GM12878 (cell line): ENCODE data around the gene PALLD. TPM values are rescaled to one million over a fixed set of nuclear protein-coding genes. Genes with fewer than 3 reads are reported as not detected.

Experiments used
- ATAC-seq: fragments of 200-7000 bp; cut with Tn5 transposase; 3 replicates; pipeline ENCODE4 v1.9.1; 2020; ENCODE audit warnings: mild to moderate bottlenecking, moderate library complexity
- BruUV-seq: library from RNA; stranded (reverse); fragments of 400-500 nt; replicated peaks from 2 replicates; lab custom pipeline; 2021; lab: Mats Ljungman, UMichigan
- CTCF ChIA-PET: fragments of 300-600 bp; sonication (Branson Sonifier 250); formaldehyde crosslinking; extraction: SDS; loops from one replicate; lab custom pipeline; 2021; ENCODE audit warnings: inconsistent platforms; lab: Yijun Ruan, JAX
- POLR2A ChIA-PET: fragments of 350-600 bp; formaldehyde crosslinking; extraction: SDS; loops from one replicate; lab custom pipeline; 2021; ENCODE audit warnings: inconsistent platforms; lab: Charles Lee
- RAD21 ChIA-PET: fragments of 300-600 bp; sonication (Branson Sonifier 250); formaldehyde crosslinking; loops from one replicate; lab custom pipeline; 2023; ENCODE audit warnings: antibody characterized with exemption; ENCODE audit not compliant: unreplicated experiment; lab: Charles Lee
- SMC1A ChIA-PET: fragments of 300-600 bp; sonication (Branson Sonifier 250); formaldehyde crosslinking; loops from one replicate; lab custom pipeline; 2023; ENCODE audit not compliant: unreplicated experiment, uncharacterized antibody; lab: Charles Lee
- DNase-seq: peaks from one replicate; pipeline ENCODE4 v3.0.0-alpha.2; 2011; ENCODE audit warnings: low read depth, low spot score
- FAIRE-seq: peaks from 3 replicates; lab custom pipeline; 2011; peaks lifted over from hg19 to GRCh38; lab: Jason Lieb, UNC
- H2AFZ ChIP-seq: 2 replicates; pipeline ENCODE4 v1.6.0; 2011; ENCODE audit warnings: low read depth, low read length, control low read depth; ENCODE audit not compliant: control insufficient read depth
- H3K27ac ChIP-seq: 2 replicates; pipeline ENCODE4 v1.5.1; 2011; ENCODE audit warnings: control low read depth; ENCODE audit not compliant: control insufficient read depth, insufficient read depth
- H3K27me3 ChIP-seq, 2 experiments: replicated peaks in 1 of 2; 2 replicates each; pipeline versions ENCODE4 v1.6.0 to v1.6.1; 2011; ENCODE audit warnings: low read length in 1 of 2; ENCODE audit not compliant: control insufficient read depth in 2 of 2, insufficient read depth in 2 of 2
- H3K36me3 ChIP-seq, 2 experiments: 2 replicates each; pipeline ENCODE4 v1.5.1; 2011; ENCODE audit warnings: low read length in 1 of 2; ENCODE audit not compliant: control insufficient read depth in 2 of 2, insufficient read depth in 2 of 2
- H3K4me1 ChIP-seq: 2 replicates; pipeline ENCODE4 v1.6.1; 2011; ENCODE audit warnings: mild to moderate bottlenecking, low read length, moderate library complexity, mixed read lengths; ENCODE audit not compliant: control insufficient read depth, insufficient read depth
- H3K4me2 ChIP-seq: 2 replicates; pipeline ENCODE4 v1.6.0; 2011; ENCODE audit warnings: control low read depth; ENCODE audit not compliant: control insufficient read depth, insufficient read depth
- H3K4me3 ChIP-seq: fragments of 200-600 bp; sonication (generic); 2 replicates; pipeline ENCODE4 v1.5.1; 2016
- H3K79me2 ChIP-seq: 2 replicates; pipeline ENCODE4 v1.6.0; 2011; ENCODE audit warnings: low read length; ENCODE audit not compliant: control insufficient read depth, insufficient read depth
- H3K9ac ChIP-seq: 2 replicates; pipeline ENCODE4 v1.8.0; 2011; ENCODE audit warnings: low read length, control low read depth, mixed read lengths; ENCODE audit not compliant: control insufficient read depth, insufficient read depth
- H3K9me3 ChIP-seq: replicated peaks from 3 replicates; pipeline ENCODE4 v1.5.1; 2011; ENCODE audit warnings: mild to moderate bottlenecking, low read length; ENCODE audit not compliant: control insufficient read depth, insufficient read depth
- H4K20me1 ChIP-seq: 2 replicates; pipeline ENCODE4 v1.6.0; 2011; ENCODE audit not compliant: control insufficient read depth, insufficient read depth
- GABPA ChIP-seq: IDR thresholded peaks from 2 replicates; pipeline ENCODE4 v1.6.1; 2014; ENCODE audit warnings: antibody characterized with exemption, low read depth, mild to moderate bottlenecking, inconsistent platforms
- GATAD2B ChIP-seq: fragments of 450-650 bp; conservative IDR thresholded peaks from 2 replicates; pipeline ENCODE4 v1.6.1; 2017; ENCODE audit warnings: low read depth, mild to moderate bottlenecking, moderate library complexity
- MXI1 ChIP-seq: fragments of 150-350 bp; IDR thresholded peaks from 2 replicates; pipeline ENCODE4 v1.6.1; 2011; ENCODE audit warnings: low read depth, mild to moderate bottlenecking, inconsistent platforms, low read length, improper control_type of control experiment
- NFXL1 ChIP-seq: fragments of 450-650 bp; IDR thresholded peaks from 2 replicates; pipeline ENCODE4 v1.6.1; 2017; ENCODE audit warnings: antibody characterized with exemption, mild to moderate bottlenecking, borderline replicate concordance
- SIX5 ChIP-seq: IDR thresholded peaks from 2 replicates; pipeline ENCODE4 v1.6.1; 2011; ENCODE audit warnings: mild to moderate bottlenecking, low read depth, low read length, moderate library complexity; ENCODE audit not compliant: severe bottlenecking
- in situ Hi-C: fragments of 300-500 bp; cut with MboI; formaldehyde crosslinking; loops from 9 replicates; pipeline ENCODE4 v1.14.3; 2018; ENCODE audit warnings: mixed read lengths
- intact Hi-C: fragments of 100-400 bp; cut with micrococcal nuclease; formaldehyde crosslinking; loops from one replicate; pipeline ENCODE4 v1.14.2; 2022; ENCODE audit not compliant: unreplicated experiment
- polyA plus RNA-seq, 11 experiments: library from polyadenylated mRNA; depleted of rRNA in 4 of 11; unstranded in 6 of 11; stranded (reverse) in 5 of 11; fragments of >200 nt; fragmentation: Nextera tagmentation in 4 of 11; fragmentation: Illumina TruSeq in 1 of 11; extraction: Ambion mirVana in 4 of 11; extraction: Trizol in 1 of 11; gene quantifications; 1 replicate in 1 of 11; 2 replicates in 10 of 11; pipeline versions ENCODE4 v1.2.1 to v1.2.3, GENCODE V29; 2011 to 2016; ENCODE audit warnings: inconsistent platforms in 2 of 11, missing spikeins in 2 of 11, low read depth in 1 of 11
- total RNA-seq, 4 experiments: library from RNA; depleted of rRNA in 3 of 4; stranded (reverse); fragments of >200 nt in 3 of 4; fragmentation: Illumina TruSeq in 1 of 4; extraction: Trizol in 1 of 4; gene quantifications; 2 replicates each; pipeline versions ENCODE4 v1.2.1 to v1.2.3, GENCODE V29; 2013 to 2021
- TF ChIP-seq, protein P1 (sequence below): fragments of 450-650 bp; IDR thresholded peaks from 2 replicates; pipeline ENCODE4 v1.6.1; 2014; ENCODE audit warnings: mild to moderate bottlenecking
- TF ChIP-seq, protein P2 (sequence below): IDR thresholded peaks from 2 replicates; pipeline ENCODE4 v1.6.1; 2011; ENCODE audit warnings: borderline replicate concordance, low read depth, mild to moderate bottlenecking, moderate library complexity, mixed read lengths, low read length; ENCODE audit not compliant: insufficient read depth; ENCODE audit errors: extremely low read length
- TF ChIP-seq, protein P3 (sequence below): IDR thresholded peaks from 2 replicates; pipeline ENCODE4 v1.6.1; 2011; ENCODE audit warnings: mild to moderate bottlenecking, low read depth, low read length, moderate library complexity; ENCODE audit not compliant: insufficient replicate concordance

Gene PALLD
- total and polyA plus RNA-seq, 10 of the 15 experiments (the other 5 are each of a cell fraction or from before 2014, with no cell fraction given) = 1.0 to 7.7 (median 1.7) TPM

DNA sequence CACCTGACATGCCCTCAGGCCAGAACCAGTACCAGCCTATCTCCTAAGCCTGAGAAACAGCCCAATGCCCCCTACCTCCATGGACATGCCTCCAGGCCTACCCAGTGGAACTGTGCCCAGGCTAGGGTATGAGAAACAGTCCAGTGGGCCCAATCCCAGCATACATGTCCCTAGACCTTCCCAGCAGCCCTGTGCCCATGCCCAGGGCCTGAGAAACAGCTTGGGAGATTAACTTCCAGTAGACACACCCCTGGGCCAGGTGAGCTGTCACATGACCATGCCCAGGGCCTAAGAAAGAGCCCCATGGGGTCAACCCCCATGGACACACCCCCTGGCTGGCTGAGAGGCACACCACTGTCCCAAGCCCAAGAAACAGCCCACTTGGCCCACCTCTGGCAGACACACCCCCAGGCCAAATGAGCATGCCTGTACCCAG, 434.4 kb downstream of the PALLD start:
- in situ Hi-C loops = no loop called here
- ATAC-seq = no peak
- BruUV-seq = no TSS peak

More for the DNA sequence above, 434.4 kb downstream of the PALLD start:
- DNase-seq (no peak), FAIRE-seq (no peak)
- no peaks in the 10 kb centered on the region for H3K79me2 ChIP-seq
- ChIA-PET POLR2A (no interaction called here), SMC1A (interaction anchor here (1.4 kb wide), 1 partner anchor 22 kb away, joined by 3 read pairs; no protein-coding TSS in a partner anchor), CTCF (interaction anchor here (5.3 kb wide), 1 partner anchor 10 kb away, joined by 43 read pairs; no protein-coding TSS in a partner anchor), RAD21 (no interaction called here)
- H3K27me3 ChIP-seq = no peaks in the 10 kb centered on the region
- no peak overlapping the region for H3K4me2 ChIP-seq
- H3K36me3 ChIP-seq = peaks cover 0 to 2% of the 10 kb centered on the region in 2 experiments; a peak in 1 of 4 replicates
- no peak overlapping the region for H3K4me3 ChIP-seq
- TF ChIP-seq GATAD2B (no peak), NFXL1 (no peak), GABPA (no peak), SIX5 (no peak), MXI1 (no peak)
- TF ChIP-seq, protein P1, sequence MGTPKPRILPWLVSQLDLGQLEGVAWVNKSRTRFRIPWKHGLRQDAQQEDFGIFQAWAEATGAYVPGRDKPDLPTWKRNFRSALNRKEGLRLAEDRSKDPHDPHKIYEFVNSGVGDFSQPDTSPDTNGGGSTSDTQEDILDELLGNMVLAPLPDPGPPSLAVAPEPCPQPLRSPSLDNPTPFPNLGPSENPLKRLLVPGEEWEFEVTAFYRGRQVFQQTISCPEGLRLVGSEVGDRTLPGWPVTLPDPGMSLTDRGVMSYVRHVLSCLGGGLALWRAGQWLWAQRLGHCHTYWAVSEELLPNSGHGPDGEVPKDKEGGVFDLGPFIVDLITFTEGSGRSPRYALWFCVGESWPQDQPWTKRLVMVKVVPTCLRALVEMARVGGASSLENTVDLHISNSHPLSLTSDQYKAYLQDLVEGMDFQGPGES = no peak
- TF ChIP-seq, protein P2, sequence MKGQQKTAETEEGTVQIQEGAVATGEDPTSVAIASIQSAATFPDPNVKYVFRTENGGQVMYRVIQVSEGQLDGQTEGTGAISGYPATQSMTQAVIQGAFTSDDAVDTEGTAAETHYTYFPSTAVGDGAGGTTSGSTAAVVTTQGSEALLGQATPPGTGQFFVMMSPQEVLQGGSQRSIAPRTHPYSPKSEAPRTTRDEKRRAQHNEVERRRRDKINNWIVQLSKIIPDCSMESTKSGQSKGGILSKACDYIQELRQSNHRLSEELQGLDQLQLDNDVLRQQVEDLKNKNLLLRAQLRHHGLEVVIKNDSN = no peak
- TF ChIP-seq, protein P3, sequence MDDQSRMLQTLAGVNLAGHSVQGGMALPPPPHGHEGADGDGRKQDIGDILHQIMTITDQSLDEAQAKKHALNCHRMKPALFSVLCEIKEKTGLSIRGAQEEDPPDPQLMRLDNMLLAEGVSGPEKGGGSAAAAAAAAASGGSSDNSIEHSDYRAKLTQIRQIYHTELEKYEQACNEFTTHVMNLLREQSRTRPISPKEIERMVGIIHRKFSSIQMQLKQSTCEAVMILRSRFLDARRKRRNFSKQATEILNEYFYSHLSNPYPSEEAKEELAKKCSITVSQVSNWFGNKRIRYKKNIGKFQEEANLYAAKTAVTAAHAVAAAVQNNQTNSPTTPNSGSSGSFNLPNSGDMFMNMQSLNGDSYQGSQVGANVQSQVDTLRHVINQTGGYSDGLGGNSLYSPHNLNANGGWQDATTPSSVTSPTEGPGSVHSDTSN = no peak
- no peak overlapping the region for H3K9ac ChIP-seq
- H3K4me1 ChIP-seq = no peaks in the 10 kb centered on the region
- intact Hi-C loops = no loop called here
- no peak overlapping the region for H3K27ac ChIP-seq
- H3K9me3 ChIP-seq = peaks cover 2% of the 10 kb centered on the region; the same call in 2 of the 3 replicates
- no peaks in the 10 kb centered on the region for H4K20me1 ChIP-seq
- no peak overlapping the region for H2AFZ ChIP-seq
